Neural crest cell (in vitro differentiated cells): ENCODE data around the gene CCDC85A. TPM values are rescaled to one million over a fixed set of nuclear protein-coding genes. Genes with fewer than 3 reads are reported as not detected.

Source experiments
- DNase-seq: peaks from one replicate; pipeline ENCODE4 v3.0.0; 2021; ENCODE audit warnings: low read depth, mixed read lengths, low spot score
- H3K27ac Mint-ChIP-seq: one replicate; pipeline ENCODE4 v1.8.0; 2021; ENCODE audit warnings: mild to moderate bottlenecking, mixed read lengths; ENCODE audit not compliant: unreplicated experiment
- H3K27me3 Mint-ChIP-seq: 2 replicates; pipeline ENCODE4 v1.8.0; 2021; ENCODE audit warnings: low read depth, mild to moderate bottlenecking, mixed read lengths
- H3K36me3 Mint-ChIP-seq: 2 replicates; pipeline ENCODE4 v1.8.0; 2021; ENCODE audit warnings: low read depth, mild to moderate bottlenecking, mixed read lengths
- H3K4me1 Mint-ChIP-seq: 2 replicates; pipeline ENCODE4 v1.8.0; 2021; ENCODE audit warnings: mixed read lengths
- H3K4me3 Mint-ChIP-seq: one replicate; pipeline ENCODE4 v1.8.0; 2021; ENCODE audit warnings: mild to moderate bottlenecking, mixed read lengths
- H3K9me3 Mint-ChIP-seq: 2 replicates; pipeline ENCODE4 v1.8.0; 2021; ENCODE audit warnings: mixed read lengths
- total RNA-seq: library from RNA; stranded (reverse); gene quantifications from 2 replicates; pipeline ENCODE4 v1.2.1, GENCODE V29; 2021
- TF ChIP-seq, protein P1 (sequence below): fragments of 200-600 bp; sonication (generic); conservative IDR thresholded peaks from 2 replicates; pipeline ENCODE4 v1.5.0; 2021; ENCODE audit warnings: antibody characterized with exemption, mild to moderate bottlenecking

The CCDC85A gene
- total RNA-seq, 1 donor from 2014 or later: 0.19 TPM

DNA sequence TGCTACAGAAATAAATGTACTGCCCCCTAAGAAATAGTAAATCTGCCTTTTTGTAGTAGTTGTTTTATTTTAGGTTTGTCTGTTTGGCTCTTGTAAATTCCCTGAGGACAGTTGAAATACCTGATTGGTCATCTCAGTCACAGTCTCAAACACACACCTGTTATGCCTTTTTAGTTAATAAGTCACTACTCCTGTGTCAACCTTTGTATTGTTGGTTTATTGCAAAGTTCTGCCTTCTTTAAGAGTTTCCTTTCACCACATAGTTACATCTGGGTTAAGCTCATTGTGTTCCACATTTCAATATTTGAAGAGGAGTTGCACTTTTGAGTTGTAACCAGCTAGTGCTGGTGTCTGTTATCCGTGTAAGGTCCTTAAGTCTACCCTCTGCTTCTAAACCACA, 198.7 kb downstream of the CCDC85A start:
- TF ChIP-seq, protein P1, sequence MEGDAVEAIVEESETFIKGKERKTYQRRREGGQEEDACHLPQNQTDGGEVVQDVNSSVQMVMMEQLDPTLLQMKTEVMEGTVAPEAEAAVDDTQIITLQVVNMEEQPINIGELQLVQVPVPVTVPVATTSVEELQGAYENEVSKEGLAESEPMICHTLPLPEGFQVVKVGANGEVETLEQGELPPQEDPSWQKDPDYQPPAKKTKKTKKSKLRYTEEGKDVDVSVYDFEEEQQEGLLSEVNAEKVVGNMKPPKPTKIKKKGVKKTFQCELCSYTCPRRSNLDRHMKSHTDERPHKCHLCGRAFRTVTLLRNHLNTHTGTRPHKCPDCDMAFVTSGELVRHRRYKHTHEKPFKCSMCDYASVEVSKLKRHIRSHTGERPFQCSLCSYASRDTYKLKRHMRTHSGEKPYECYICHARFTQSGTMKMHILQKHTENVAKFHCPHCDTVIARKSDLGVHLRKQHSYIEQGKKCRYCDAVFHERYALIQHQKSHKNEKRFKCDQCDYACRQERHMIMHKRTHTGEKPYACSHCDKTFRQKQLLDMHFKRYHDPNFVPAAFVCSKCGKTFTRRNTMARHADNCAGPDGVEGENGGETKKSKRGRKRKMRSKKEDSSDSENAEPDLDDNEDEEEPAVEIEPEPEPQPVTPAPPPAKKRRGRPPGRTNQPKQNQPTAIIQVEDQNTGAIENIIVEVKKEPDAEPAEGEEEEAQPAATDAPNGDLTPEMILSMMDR: no peak
- Mint-ChIP-seq H3K4me1 (no peaks in the 10 kb centered on the region), H3K9me3 (no peaks in the 10 kb centered on the region), H3K36me3 (no peaks in the 10 kb centered on the region), H3K27me3 (no peaks in the 10 kb centered on the region), H3K27ac (no peak overlapping the region), H3K4me3 (no peak overlapping the region)
- DNase-seq: no peak

DNA sequence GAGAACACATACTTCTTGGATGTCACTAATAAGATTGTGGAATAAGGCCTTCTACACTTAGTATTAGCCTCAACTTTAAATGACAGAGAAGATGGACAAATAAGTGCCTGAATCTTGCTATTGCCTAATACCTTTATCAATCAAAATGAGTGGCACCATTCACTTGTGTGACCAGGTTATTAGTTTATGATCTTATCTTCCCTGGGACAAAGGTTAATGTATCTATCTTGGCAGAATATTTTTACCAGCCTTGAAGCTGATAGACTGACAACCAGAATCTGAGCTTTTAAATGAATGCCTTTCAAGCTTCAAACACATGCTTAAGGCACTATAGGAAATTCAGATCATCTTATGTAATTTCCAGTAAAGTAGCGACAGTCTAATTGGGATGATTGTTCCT, 202.9 kb downstream of the CCDC85A start:
- Mint-ChIP-seq H3K27me3 (no peaks in the 10 kb centered on the region), H3K4me1 (no peaks in the 10 kb centered on the region), H3K9me3 (no peaks in the 10 kb centered on the region), H3K4me3 (no peak overlapping the region), H3K36me3 (no peaks in the 10 kb centered on the region), H3K27ac (no peak overlapping the region)
- DNase-seq: no peak
- TF ChIP-seq, protein P1: no peak

DNA sequence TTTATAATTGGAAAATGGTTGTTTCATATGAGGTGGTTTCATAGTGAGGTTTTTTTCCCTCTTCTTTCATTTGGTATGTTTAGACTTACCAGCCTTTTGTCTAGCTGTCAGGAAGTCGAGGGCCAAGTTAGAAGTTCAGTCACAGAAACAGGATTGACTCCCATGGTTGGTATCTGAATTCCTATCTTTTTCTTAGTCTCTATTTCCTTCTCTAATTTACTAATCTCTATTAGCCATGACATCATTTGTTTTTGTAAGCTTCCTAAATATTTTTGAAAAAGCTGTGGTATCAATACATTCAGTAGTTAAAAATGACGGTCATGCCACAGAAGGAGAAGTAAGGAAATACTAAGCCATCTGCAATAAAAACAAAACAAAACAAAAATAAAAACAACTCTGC, 206.9 kb downstream of the CCDC85A start:
- no peak overlapping the region for H3K4me3 Mint-ChIP-seq
- no peak for DNase-seq
- TF ChIP-seq, protein P1: no peak
- H3K4me1 Mint-ChIP-seq: no peaks in the 10 kb centered on the region
- no peaks in the 10 kb centered on the region for H3K36me3 Mint-ChIP-seq
- H3K27ac Mint-ChIP-seq: no peak overlapping the region
- peaks cover 3% of the 10 kb centered on the region for H3K27me3 Mint-ChIP-seq
- H3K9me3 Mint-ChIP-seq: peaks cover 3% of the 10 kb centered on the region

GRCh38 chr2:56410140-56410539, 226.3 kb downstream of the CCDC85A start:
- DNase-seq: no peak
- H3K9me3 Mint-ChIP-seq: no peaks in the 10 kb centered on the region
- no peak overlapping the region for H3K27ac Mint-ChIP-seq
- TF ChIP-seq, protein P1: no peak
- H3K4me1 Mint-ChIP-seq: no peaks in the 10 kb centered on the region
- no peak overlapping the region for H3K4me3 Mint-ChIP-seq
- no peaks in the 10 kb centered on the region for H3K36me3 Mint-ChIP-seq
- H3K27me3 Mint-ChIP-seq: peaks cover 3% of the 10 kb centered on the region

DNA sequence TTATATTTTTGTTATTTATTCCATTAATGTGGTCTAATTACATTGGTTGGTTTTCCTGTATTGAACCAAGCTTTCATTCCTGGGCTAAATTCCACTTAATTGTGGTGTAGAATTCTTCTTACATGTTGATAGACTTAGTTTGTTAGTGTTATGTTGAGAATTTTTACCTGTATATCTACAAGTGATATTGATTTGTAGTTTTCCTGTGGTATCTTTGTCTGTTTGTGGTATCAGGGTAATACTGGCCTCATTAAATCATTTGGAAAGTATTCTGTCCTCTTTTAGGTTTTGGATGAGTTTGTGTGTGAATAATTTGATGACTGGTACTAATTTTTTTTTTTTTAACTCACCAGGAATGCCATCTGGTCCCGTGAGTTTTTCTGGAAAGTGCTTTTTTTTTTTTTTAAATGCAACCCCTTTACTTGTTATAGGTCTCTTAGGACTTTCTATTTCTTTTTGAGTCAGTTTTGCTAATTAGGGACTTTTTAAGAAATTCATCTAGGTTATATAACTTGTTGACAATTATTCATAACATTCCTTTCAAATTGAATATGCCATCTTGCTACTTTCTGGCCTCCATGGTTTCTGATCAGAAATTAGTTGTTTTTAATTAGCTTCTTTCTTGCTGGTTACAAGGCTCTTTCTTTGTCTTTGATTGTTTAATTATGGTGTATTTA, 232.8 kb downstream of the CCDC85A start:
- no peak overlapping the region for H3K4me3 Mint-ChIP-seq
- H3K36me3 Mint-ChIP-seq: no peaks in the 10 kb centered on the region
- TF ChIP-seq, protein P1: no peak
- H3K4me1 Mint-ChIP-seq: no peaks in the 10 kb centered on the region
- H3K9me3 Mint-ChIP-seq: peaks cover 2% of the 10 kb centered on the region
- DNase-seq: no peak
- H3K27me3 Mint-ChIP-seq: peaks cover 9% of the 10 kb centered on the region
- no peak overlapping the region for H3K27ac Mint-ChIP-seq
